ENCODE results near the gene ACAT2.

ACAT2 gene

DNA sequence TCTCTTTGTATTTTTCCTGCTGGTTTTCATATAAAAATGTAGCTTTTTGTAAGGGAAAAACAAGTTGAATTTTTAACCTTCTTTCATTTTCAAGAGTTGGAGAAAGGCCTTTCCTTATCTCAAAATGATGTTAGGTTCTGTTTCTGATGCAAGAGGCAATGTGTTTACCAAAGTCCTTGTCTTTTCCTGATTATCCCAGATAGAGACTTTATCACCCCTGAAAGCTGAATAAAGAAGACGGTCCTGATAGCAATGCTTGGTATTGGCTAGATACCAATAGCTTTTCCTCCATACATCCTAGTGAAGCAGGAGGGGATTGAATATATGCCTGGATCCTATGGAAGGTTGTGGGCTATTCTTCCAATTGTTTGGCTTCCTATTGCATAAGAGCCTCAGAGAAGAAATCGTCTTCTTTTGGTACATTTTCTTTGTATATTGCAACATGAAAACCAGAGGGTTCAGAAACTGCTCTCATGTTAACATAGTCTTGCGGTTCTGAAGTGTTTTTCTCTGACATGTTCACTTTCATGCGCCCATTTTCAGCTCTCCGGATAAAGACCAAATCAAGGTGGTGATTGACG lies 43.7 kb downstream of the ACAT2 start:
- no peak for TF ChIP-seq CTCF (IDR thresholded peaks at IDR 0.05; ENCODE audit: insufficient read depth, missing control alignments)
- DNase-seq (ENCODE audit: insufficient read length, low spot score): no peak
- FAIRE-seq: no peak

GRCh38 chr6:159806021-159806458 lies 44.2 kb downstream of the ACAT2 start:
- no peak for FAIRE-seq
- no peak for TF ChIP-seq CTCF (IDR thresholded peaks at IDR 0.05; ENCODE audit: insufficient read depth, missing control alignments)
- DNase-seq (ENCODE audit: insufficient read length, low spot score): no peak

- no peak for TF ChIP-seq CTCF (IDR thresholded peaks at IDR 0.05; ENCODE audit: insufficient read depth, missing control alignments)
- FAIRE-seq: no peak
Observed at GRCh38 chr6:159807150-159807858, 45.5 kb downstream of the ACAT2 start.

GRCh38 chr6:159808647-159809046 lies 46.8 kb downstream of the ACAT2 start:
- FAIRE-seq (no peak), DNase-seq (ENCODE audit: insufficient read length, low spot score) (no peak)
- TF ChIP-seq CTCF (IDR thresholded peaks at IDR 0.05; ENCODE audit: insufficient read depth, missing control alignments): no peak

More at GRCh38 chr6:159807150-159807858, 45.5 kb downstream of the ACAT2 start:
- no peak for DNase-seq (ENCODE audit: insufficient read length, low spot score)

DNA sequence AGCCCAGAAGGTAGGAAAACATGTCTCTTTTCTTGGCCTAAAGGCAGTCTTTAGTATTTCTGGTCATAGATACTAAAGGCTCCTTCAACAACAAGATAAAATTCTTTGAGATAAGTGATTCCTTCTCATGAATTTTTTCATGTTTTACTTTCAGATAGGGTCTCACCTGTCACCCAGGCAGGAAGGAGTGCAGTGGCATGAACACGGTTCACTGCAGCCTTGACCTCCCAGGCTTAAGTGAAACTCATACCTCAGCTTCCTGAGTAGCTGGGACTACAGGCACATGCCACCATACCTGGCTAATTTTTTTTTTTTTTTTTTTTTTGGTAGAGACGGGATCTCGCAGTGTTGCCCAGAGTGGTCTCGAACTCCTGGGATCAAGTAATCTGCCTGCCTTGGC lies 47.3 kb downstream of the ACAT2 start:
- TF ChIP-seq CTCF (IDR thresholded peaks at IDR 0.05; ENCODE audit: insufficient read depth, missing control alignments): no peak
- no peak for DNase-seq (ENCODE audit: insufficient read length, low spot score)
- no peak for FAIRE-seq

DNA sequence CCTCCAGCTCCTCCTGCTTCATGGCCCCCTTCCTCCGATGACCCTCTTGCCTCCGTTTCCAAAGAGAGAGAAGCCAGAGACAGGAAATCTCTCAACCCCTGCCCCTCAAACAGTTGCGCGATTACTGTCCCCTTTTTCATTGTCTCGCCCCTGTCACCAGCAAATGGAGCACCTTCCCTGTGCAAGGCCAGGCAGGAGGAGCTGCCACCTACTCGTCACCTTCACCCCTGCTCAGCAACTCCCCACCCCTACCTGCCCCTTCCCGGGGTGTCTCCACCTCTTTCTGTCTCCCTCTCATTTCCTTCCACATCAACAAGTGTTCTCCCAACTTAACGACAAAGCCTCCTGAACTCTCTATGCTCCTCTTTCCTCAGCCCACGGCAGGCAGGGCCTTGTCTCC lies 51.9 kb downstream of the ACAT2 start:
- FAIRE-seq (no peak), DNase-seq (ENCODE audit: insufficient read length, low spot score) (no peak)

More for the DNA sequence above, 51.9 kb downstream of the ACAT2 start:
- TF ChIP-seq CTCF (IDR thresholded peaks at IDR 0.05; ENCODE audit: insufficient read depth, missing control alignments): no peak
